ENCODE results near the gene ABHD12.

- no peak for TF ChIP-seq CTCF (IDR thresholded peaks at IDR 0.05)
- no peak for TF ChIP-seq POLR2AphosphoS5 (IDR thresholded peaks at IDR 0.05)
Observed at GRCh38 chr20:25253606-25254275, 136.9 kb downstream of the ABHD12 start.
